GM10847 (cell line): ENCODE measurements around the gene BFSP1.

Experiments used
- POLR2A ChIP-seq: IDR thresholded peaks from 2 replicates; pipeline ENCODE4 v1.6.1; 2011; ENCODE audit not compliant: insufficient read length; ENCODE audit errors: extremely low read depth

The BFSP1 gene

GRCh38 chr20:17562804-17563305 lies 31.7 kb upstream of the BFSP1 start:
- TF ChIP-seq POLR2A, result no peak

- TF ChIP-seq POLR2A, result no peak
Measured at GRCh38 chr20:17560344-17561074, 29.3 kb upstream of the BFSP1 start.

GRCh38 chr20:17559338-17559737 lies 28.2 kb upstream of the BFSP1 start:
- TF ChIP-seq POLR2A, result no peak

GRCh38 chr20:17558941-17559304 lies 27.7 kb upstream of the BFSP1 start:
- no peak for TF ChIP-seq POLR2A

GRCh38 chr20:17558154-17558940 lies 27.2 kb upstream of the BFSP1 start:
- TF ChIP-seq POLR2A, result no peak

- no peak for TF ChIP-seq POLR2A
Measured at GRCh38 chr20:17557675-17558006, 26.5 kb upstream of the BFSP1 start.

GRCh38 chr20:17556837-17557674 lies 25.9 kb upstream of the BFSP1 start:
- TF ChIP-seq POLR2A, result no peak

- TF ChIP-seq POLR2A, result no peak
Measured at GRCh38 chr20:17555106-17555505, 23.9 kb upstream of the BFSP1 start.

GRCh38 chr20:17549131-17549530 lies 18.0 kb upstream of the BFSP1 start:
- TF ChIP-seq POLR2A, result no peak

GRCh38 chr20:17545127-17545526 lies 13.9 kb upstream of the BFSP1 start:
- no peak for TF ChIP-seq POLR2A

- TF ChIP-seq POLR2A, result no peak
Measured at GRCh38 chr20:17543531-17544131, 12.5 kb upstream of the BFSP1 start.

GRCh38 chr20:17542993-17543412 lies 11.8 kb upstream of the BFSP1 start:
- no peak for TF ChIP-seq POLR2A

GRCh38 chr20:17542481-17542880 lies 11.3 kb upstream of the BFSP1 start:
- no peak for TF ChIP-seq POLR2A

GRCh38 chr20:17541996-17542395 lies 10.8 kb upstream of the BFSP1 start:
- no peak for TF ChIP-seq POLR2A

- TF ChIP-seq POLR2A, result no peak
Measured at GRCh38 chr20:17541596-17541995, 10.4 kb upstream of the BFSP1 start.
